H1 (cell line): ENCODE results near the gene DISC1. TPM values are rescaled to one million over a fixed set of nuclear protein-coding genes. Genes with fewer than 3 reads are reported as not detected.

Source experiments
- CTCF ChIA-PET: fragments of 300-600 bp; sonication (Branson Sonifier 250); formaldehyde crosslinking; loops from one replicate; lab custom pipeline; 2021; ENCODE audit not compliant: partially characterized antibody; lab: Charles Lee
- POLR2A ChIA-PET: fragments of 300-600 bp; sonication (Branson Sonifier 250); formaldehyde crosslinking; loops from one replicate; lab custom pipeline; 2021; ENCODE audit warnings: inconsistent platforms; ENCODE audit not compliant: partially characterized antibody; lab: Charles Lee
- DNase-seq, 2 experiments: peaks; one replicate each; pipeline versions ENCODE4 v3.0.0 to v3.0.0-alpha.2; 2010 to 2022; ENCODE audit warnings: low spot score in 2 of 2, low read depth in 1 of 2, mixed read lengths in 1 of 2
- FAIRE-seq: peaks from 2 replicates; lab custom pipeline; 2011; peaks lifted over from hg19 to GRCh38; lab: Jason Lieb, UNC
- H2AFZ ChIP-seq: 2 replicates; pipeline ENCODE4 v1.8.1; 2012; ENCODE audit warnings: low read length, inconsistent platforms
- H2AK5ac ChIP-seq: 2 replicates; pipeline ENCODE4 v1.6.1; 2013; ENCODE audit warnings: low read depth, low read length
- H2BK120ac ChIP-seq: replicated peaks from 2 replicates; pipeline ENCODE3; 2013; ENCODE audit warnings: low read depth, low read length, inconsistent platforms
- H2BK12ac ChIP-seq: 2 replicates; pipeline ENCODE4 v1.6.1; 2013; ENCODE audit warnings: low read depth, low read length
- H2BK15ac ChIP-seq: 2 replicates; pipeline ENCODE4 v1.6.1; 2013; ENCODE audit warnings: low read length
- H2BK20ac ChIP-seq: 2 replicates; pipeline ENCODE4 v1.6.1; 2013; ENCODE audit warnings: low read length
- H2BK5ac ChIP-seq: 2 replicates; pipeline ENCODE4 v1.6.1; 2013; ENCODE audit warnings: low read depth, low read length
- H3K14ac ChIP-seq: 2 replicates; pipeline ENCODE4 v1.6.1; 2013; ENCODE audit warnings: inconsistent platforms; ENCODE audit not compliant: insufficient read length
- H3K18ac ChIP-seq: 2 replicates; pipeline ENCODE4 v1.6.1; 2013; ENCODE audit warnings: low read length; ENCODE audit errors: extremely low read depth
- H3K23ac ChIP-seq: 2 replicates; pipeline ENCODE4 v1.6.1; 2013; ENCODE audit warnings: inconsistent platforms; ENCODE audit not compliant: insufficient read length
- H3K23me2 ChIP-seq: 2 replicates; pipeline ENCODE4 v1.6.1; 2013; ENCODE audit warnings: low read depth, low read length
- H3K27ac ChIP-seq: 2 replicates; pipeline ENCODE4 v1.6.1; 2011; ENCODE audit warnings: low read depth, low read length, inconsistent platforms
- H3K27me3 ChIP-seq, 4 experiments: replicated peaks in 1 of 4; 1 replicate in 1 of 4; 2 replicates in 3 of 4; pipeline versions ENCODE4 v1.6.1 to v1.8.1; 2011 to 2013; ENCODE audit warnings: low read length in 3 of 4, mild to moderate bottlenecking in 3 of 4, inconsistent platforms in 2 of 4, mixed read lengths in 2 of 4, moderate library complexity in 1 of 4; ENCODE audit not compliant: control insufficient read depth in 3 of 4, insufficient read depth in 3 of 4; ENCODE audit errors: extremely low read depth in 1 of 4
- H3K36me3 ChIP-seq, 4 experiments: 2 replicates each; pipeline versions ENCODE4 v1.6.1 to v1.8.1; 2011 to 2013; ENCODE audit warnings: mild to moderate bottlenecking in 4 of 4, low read length in 3 of 4, moderate library complexity in 2 of 4, control low read depth in 1 of 4, inconsistent platforms in 1 of 4; ENCODE audit not compliant: insufficient read depth in 4 of 4, control insufficient read depth in 2 of 4
- H3K4ac ChIP-seq: replicated peaks from 2 replicates; pipeline ENCODE3; 2013; ENCODE audit warnings: low read length, low read depth, mixed read lengths, inconsistent platforms; ENCODE audit not compliant: insufficient read length
- H3K4me1 ChIP-seq, 4 experiments: replicated peaks in 1 of 4; 1 replicate in 1 of 4; 2 replicates in 3 of 4; pipeline versions ENCODE4 v1.6.1 to v1.8.1; 2011 to 2013; ENCODE audit warnings: low read length in 3 of 4, inconsistent platforms in 2 of 4, mixed read lengths in 1 of 4; ENCODE audit not compliant: insufficient read depth in 4 of 4, control insufficient read depth in 3 of 4
- H3K4me2 ChIP-seq, 2 experiments: 2 replicates each; pipeline versions ENCODE4 v1.6.1 to v1.8.1; 2011 to 2013; ENCODE audit warnings: low read depth in 2 of 2, low read length in 2 of 2, control low read depth in 1 of 2, inconsistent platforms in 1 of 2, mild to moderate bottlenecking in 1 of 2; ENCODE audit not compliant: insufficient read depth in 1 of 2
- H3K4me3 ChIP-seq, 4 experiments: fragments of 200-600, 300-600 bp in 1 of 4; sonication (generic), shearing (Covaris generic), sonication (Bioruptor Twin) in 1 of 4; 2 replicates each; pipeline versions ENCODE4 v1.5.1 to v1.8.1; 2011 to 2016; ENCODE audit warnings: low read length in 4 of 4, low read depth in 3 of 4, control low read depth in 2 of 4, inconsistent platforms in 2 of 4, mild to moderate bottlenecking in 2 of 4, mixed read lengths in 1 of 4, moderate library complexity in 1 of 4; ENCODE audit not compliant: insufficient read depth in 2 of 4; ENCODE audit errors: extremely low read depth in 1 of 4
- H3K56ac ChIP-seq: replicated peaks from 2 replicates; pipeline ENCODE3; 2013; ENCODE audit warnings: low read depth, mild to moderate bottlenecking, mixed read lengths, low read length, inconsistent platforms; ENCODE audit not compliant: insufficient read length
- H3K79me1 ChIP-seq: 2 replicates; pipeline ENCODE4 v1.6.1; 2013; ENCODE audit warnings: low read depth, low read length, control low read depth
- H3K79me2 ChIP-seq, 2 experiments: 2 replicates each; pipeline versions ENCODE4 v1.6.1 to v1.8.1; 2012 to 2013; ENCODE audit warnings: low read length in 2 of 2, mild to moderate bottlenecking in 2 of 2, inconsistent platforms in 1 of 2; ENCODE audit not compliant: insufficient read depth in 2 of 2, control insufficient read depth in 1 of 2
- H3K9ac ChIP-seq, 4 experiments: replicated peaks in 1 of 4; 1 replicate in 1 of 4; 2 replicates in 3 of 4; pipeline versions ENCODE4 v1.6.1 to v1.8.1; 2011 to 2013; ENCODE audit warnings: low read depth in 3 of 4, low read length in 3 of 4, control low read depth in 2 of 4, mild to moderate bottlenecking in 2 of 4, moderate library complexity in 2 of 4, inconsistent platforms in 1 of 4; ENCODE audit errors: extremely low read depth in 1 of 4
- H3K9me3 ChIP-seq, 2 experiments: 2 replicates each; pipeline versions ENCODE4 v1.6.1 to v1.8.1; 2012 to 2013; ENCODE audit warnings: mild to moderate bottlenecking in 2 of 2, moderate library complexity in 2 of 2, control low read depth in 1 of 2, inconsistent platforms in 1 of 2, low read depth in 1 of 2, low read length in 1 of 2, mixed read lengths in 1 of 2; ENCODE audit not compliant: insufficient read depth in 2 of 2
- H4K20me1 ChIP-seq, 2 experiments: replicated peaks in 1 of 2; 2 replicates each; pipeline versions ENCODE3 to v1.8.1; 2011 to 2013; ENCODE audit warnings: inconsistent platforms in 2 of 2, low read length in 2 of 2, mild to moderate bottlenecking in 1 of 2; ENCODE audit not compliant: insufficient read depth in 2 of 2, control insufficient read depth in 1 of 2
- H4K5ac ChIP-seq: 2 replicates; pipeline ENCODE4 v1.6.1; 2013; ENCODE audit warnings: low read length, low read depth, mixed read lengths, inconsistent platforms; ENCODE audit not compliant: insufficient read length
- H4K8ac ChIP-seq: 2 replicates; pipeline ENCODE4 v1.8.0; 2013; ENCODE audit warnings: mild to moderate bottlenecking, moderate library complexity, low read length, inconsistent platforms; ENCODE audit not compliant: insufficient read depth; ENCODE audit errors: extremely low read depth
- H4K91ac ChIP-seq: replicated peaks from 2 replicates; pipeline ENCODE3; 2013; ENCODE audit warnings: low read length, mixed read lengths, inconsistent platforms; ENCODE audit not compliant: insufficient read length
- KDM1A ChIP-seq: fragments of 200-600, 300-600 bp; sonication (generic); IDR thresholded peaks from 2 replicates; pipeline ENCODE4 v1.7.1; 2016; ENCODE audit warnings: mild to moderate bottlenecking, low read length, borderline replicate concordance
- MAFK ChIP-seq: IDR thresholded peaks from 2 replicates; pipeline ENCODE4 v1.6.1; 2012; ENCODE audit warnings: low read depth, mild to moderate bottlenecking, improper control_type of control experiment, low read length
- RAD21 ChIP-seq, 2 experiments: IDR thresholded peaks in 1 of 2; conservative IDR thresholded peaks in 1 of 2; 2 replicates each; pipeline ENCODE4 v1.6.1; 2011; ENCODE audit warnings: low read depth in 2 of 2, low read length in 2 of 2, improper control_type of control experiment in 1 of 2, inconsistent platforms in 1 of 2, mild to moderate bottlenecking in 1 of 2, moderate library complexity in 1 of 2
- RNF2 ChIP-seq: fragments of 200-900, 300-1000 bp; sonication (generic); IDR thresholded peaks from 2 replicates; pipeline ENCODE4 v1.7.1; 2016; ENCODE audit warnings: borderline replicate concordance, low read depth, mild to moderate bottlenecking, antibody characterized with exemption, low read length; ENCODE audit not compliant: poor library complexity, severe bottlenecking; ENCODE audit errors: missing control alignments
- WGBS, 2 experiments: shearing (Covaris generic) in 1 of 2; methylation state at CpG; one replicate each; pipeline versions ENCODE4 v1.1.6 to v1.1.7; 2013 to 2015; ENCODE audit warnings: low lambda C conversion rate in 2 of 2, mixed read lengths in 2 of 2, inconsistent platforms in 1 of 2, low coverage in 1 of 2, missing lambda C conversion rate in 1 of 2; ENCODE audit not compliant: insufficient replicate concordance in 2 of 2, insufficient coverage in 1 of 2, insufficient read length in 1 of 2; ENCODE audit errors: extremely low coverage in 1 of 2, missing lambda C conversion rate in 1 of 2; 5-methylcytosine and 5-hydroxymethylcytosine counted together
- polyA plus RNA-seq, 7 experiments: library from polyadenylated mRNA; depleted of rRNA in 3 of 7; stranded (reverse) in 5 of 7; unstranded in 2 of 7; fragments of >200 nt in 5 of 7; fragments of 200-250 nt in 2 of 7; gene quantifications; 1 replicate in 5 of 7; 2 replicates in 1 of 7; 4 replicates in 1 of 7; pipeline versions ENCODE4 v1.2.1 to v1.2.3, GENCODE V29; 2011 to 2013; ENCODE audit warnings: missing spikeins in 2 of 7, mixed read lengths in 2 of 7
- total RNA-seq: library from RNA; stranded (reverse); fragmentation: NEBNext Ultra II Directional; extraction: Animal tissue kit (Norgen Biotek cat#: 25700); gene quantifications from 2 replicates; pipeline ENCODE4 v1.2.1, GENCODE V29; 2021

The DISC1 gene
- total and polyA plus RNA-seq, 2 of the 8 experiments (the other 6 are each of a cell fraction or from before 2014, with no cell fraction given) = 1.1 to 3.5 TPM

DNA sequence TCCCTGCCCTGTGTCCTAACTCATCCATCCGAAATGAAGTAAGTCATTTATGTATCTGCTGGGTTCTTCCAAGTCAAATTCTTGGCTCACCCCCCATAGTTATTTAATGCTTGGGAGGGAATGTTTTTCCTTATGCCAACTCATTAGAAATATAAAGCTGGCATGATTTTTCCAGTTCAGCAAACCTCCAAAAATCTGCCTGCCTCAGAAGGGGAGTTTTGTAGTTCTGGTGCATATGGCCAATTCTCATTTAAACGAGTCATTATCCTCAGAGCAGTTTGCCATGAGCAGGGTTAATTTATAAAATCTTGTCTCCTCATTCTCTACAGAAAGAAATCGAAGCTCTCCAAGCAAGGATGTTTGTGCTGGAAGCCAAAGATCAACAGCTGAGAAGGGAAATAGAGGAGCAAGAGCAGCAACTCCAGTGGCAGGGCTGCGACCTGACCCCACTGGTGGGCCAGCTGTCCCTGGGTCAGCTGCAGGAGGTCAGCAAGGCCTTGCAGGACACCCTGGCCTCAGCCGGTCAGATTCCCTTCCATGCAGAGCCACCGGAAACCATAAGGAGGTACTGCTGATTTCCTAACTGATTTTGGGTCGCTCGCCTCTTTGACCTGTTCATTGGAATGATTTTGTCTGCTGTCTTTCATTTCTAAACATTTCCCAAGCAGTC lies 144.1 kb downstream of the DISC1 start:
- Histone ChIP-seq H3K14ac (no peak overlapping the region), H3K23me2 (no peaks in the 10 kb centered on the region), H4K8ac (no peak overlapping the region), H3K27ac (no peak overlapping the region), H2AK5ac (no peak overlapping the region), H3K4me3 (no peak overlapping the region), H2BK20ac (no peak overlapping the region), H3K27me3 (no peaks in the 10 kb centered on the region), H3K56ac (no peak overlapping the region), H3K4ac (no peak overlapping the region), H2BK12ac (no peak overlapping the region), H3K79me2 (no peaks in the 10 kb centered on the region), H4K20me1 (no peaks in the 10 kb centered on the region), H3K4me2 (no peak overlapping the region), H3K79me1 (no peaks in the 10 kb centered on the region), H2BK5ac (no peak overlapping the region), H4K5ac (no peak overlapping the region), H3K18ac (no peak overlapping the region), H4K91ac (no peak overlapping the region), H2BK120ac (no peak overlapping the region), H3K36me3 (no peaks in the 10 kb centered on the region), H2BK15ac (no peak overlapping the region), H3K23ac (no peak overlapping the region), H3K4me1 (peaks cover 0 to 6% (median 2%) of the 10 kb centered on the region in 4 experiments; a peak in 3 of 7 replicates), H3K9me3 (no peaks in the 10 kb centered on the region), H3K9ac (no peak overlapping the region), H2AFZ (no peak overlapping the region)
- DNase-seq = no peak
- TF ChIP-seq RNF2 (no peak), MAFK (no peak), RAD21 (IDR thresholded peaks at IDR 0.05 in 1 of 2, conservative IDR thresholded peaks at IDR 0.05 in 1 of 2; ENCODE audit: low read depth in 2 of 2, low read length in 2 of 2) (peak in 1 of 2 experiments; percentile 9; a peak in 1 of 4 replicates), KDM1A (no peak)
- 82% methylated on average over 8 of the region's 8 CpGs; no CpG with 5 or more reads in 1 of the 2 experiments for WGBS, 2 experiments
- FAIRE-seq = no peak
- ChIA-PET CTCF (interaction anchor here (0.9 to 4.5 kb wide), 2 partner anchors 14 to 36 kb away, joined by 3 to 21 read pairs; no protein-coding TSS in a partner anchor), POLR2A (no interaction called here)
